ENCODE data around the gene LAMA1. TPM values are rescaled to one million over a fixed set of nuclear protein-coding genes. Genes with fewer than 3 reads are reported as not detected.

Gene LAMA1
- total RNA-seq, 2 donors from 2014 or later = 0.99 to 3.4 TPM

GRCh38 chr18:7056026-7056425 lies 61.6 kb downstream of the LAMA1 start:
- 82 to 90% methylated on average over 6 of the region's 6 CpGs for WGBS, 2 donors

DNA sequence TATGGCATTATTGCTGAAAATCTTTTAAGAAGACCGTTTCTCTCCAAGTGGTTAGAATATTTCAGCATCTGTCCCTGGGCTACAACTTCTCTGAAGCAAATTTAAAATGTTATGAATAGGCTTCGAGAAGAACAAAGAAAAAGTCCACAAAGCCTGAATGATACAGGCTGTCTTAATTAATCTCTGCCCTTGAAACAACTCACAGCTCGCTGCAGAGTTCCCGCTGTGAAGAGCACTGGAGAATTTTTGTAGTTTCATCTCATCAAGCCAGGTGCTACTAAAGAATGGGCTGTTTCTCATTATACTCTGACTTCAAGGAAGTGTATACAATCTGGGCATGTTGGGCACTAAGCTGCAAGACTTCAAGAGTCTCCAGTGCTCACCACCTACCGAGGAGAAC lies 67.6 kb downstream of the LAMA1 start:
- no peak overlapping the region for H3K4me3 ChIP-seq
- no peak overlapping the region for H3K27ac ChIP-seq
- intact Hi-C loops (cut with DNase I) = no loop called here
- H3K27me3 ChIP-seq = no peaks in the 10 kb centered on the region
- ATAC-seq (no peak), DNase-seq (no peak)
- H3K36me3 ChIP-seq (replicated peaks in 1 of 2; ENCODE audit: insufficient read depth in 1 of 2, low read depth in 2 of 2) = no peaks in the 10 kb centered on the region
- TF ChIP-seq POLR2A (IDR thresholded peaks at IDR 0.05) (no peak), CTCF (IDR thresholded peaks at IDR 0.05) (no peak)
- no peaks in the 10 kb centered on the region for H3K9me3 ChIP-seq
- WGBS, 2 donors = 51 to 61% methylated on average over 5 of the region's 5 CpGs
- no peaks in the 10 kb centered on the region for H3K4me1 ChIP-seq

More at GRCh38 chr18:7056026-7056425, 61.6 kb downstream of the LAMA1 start:
- Histone ChIP-seq H3K9me3 (no peaks in the 10 kb centered on the region), H3K4me1 (no peaks in the 10 kb centered on the region), H3K27me3 (no peaks in the 10 kb centered on the region), H3K36me3 (replicated peaks in 1 of 2; ENCODE audit: insufficient read depth in 1 of 2, low read depth in 2 of 2) (no peaks in the 10 kb centered on the region), H3K4me3 (no peak overlapping the region), H3K27ac (no peak overlapping the region)
- intact Hi-C loops (cut with DNase I) = no loop called here
- no peak for TF ChIP-seq POLR2A (IDR thresholded peaks at IDR 0.05)
- no peak for TF ChIP-seq CTCF (IDR thresholded peaks at IDR 0.05)
- DNase-seq (no peak), ATAC-seq (no peak)

DNA sequence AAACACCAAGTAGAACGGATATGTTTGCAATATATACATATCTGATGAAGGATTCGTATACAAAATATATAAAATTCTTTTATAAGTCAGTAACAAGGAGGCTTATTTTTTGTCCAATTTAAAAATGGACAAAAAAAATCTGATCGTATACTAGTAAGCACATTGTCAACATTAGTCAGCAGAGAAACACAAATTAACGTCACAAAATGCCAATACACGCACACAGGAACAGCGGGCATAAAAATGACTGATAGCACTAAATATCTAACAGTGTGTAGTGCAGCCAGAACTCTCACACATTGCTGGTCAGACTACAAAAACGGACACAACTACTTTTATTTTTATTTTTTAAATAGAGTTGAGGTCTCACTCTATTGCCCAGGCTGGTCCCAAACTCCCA lies 69.5 kb downstream of the LAMA1 start:
- ATAC-seq = no peak
- Histone ChIP-seq H3K9me3 (no peaks in the 10 kb centered on the region), H3K4me3 (no peak overlapping the region), H3K4me1 (no peaks in the 10 kb centered on the region), H3K27ac (no peak overlapping the region), H3K27me3 (no peaks in the 10 kb centered on the region), H3K36me3 (replicated peaks in 1 of 2; ENCODE audit: insufficient read depth in 1 of 2, low read depth in 2 of 2) (no peaks in the 10 kb centered on the region)
- DNase-seq = no peak
- no peak for TF ChIP-seq CTCF (IDR thresholded peaks at IDR 0.05)
- no peak for TF ChIP-seq POLR2A (IDR thresholded peaks at IDR 0.05)
- intact Hi-C loops (cut with DNase I) = no loop called here
- 61 to 68% methylated on average over 7 of the region's 7 CpGs for WGBS, 2 donors

- WGBS, 2 donors = 71 to 84% methylated on average over 1 of the region's 1 CpG
- Histone ChIP-seq H3K36me3 (replicated peaks in 1 of 2; ENCODE audit: insufficient read depth in 1 of 2, low read depth in 2 of 2) (no peaks in the 10 kb centered on the region), H3K4me1 (no peaks in the 10 kb centered on the region), H3K4me3 (no peak overlapping the region), H3K9me3 (no peaks in the 10 kb centered on the region), H3K27ac (no peak overlapping the region), H3K27me3 (no peaks in the 10 kb centered on the region)
- no peak for ATAC-seq
- no peak for DNase-seq
- intact Hi-C loops (cut with DNase I) = no loop called here
- TF ChIP-seq CTCF (IDR thresholded peaks at IDR 0.05) (no peak), POLR2A (IDR thresholded peaks at IDR 0.05) (no peak)
These were observed 70.3 kb downstream of the LAMA1 start for GRCh38 chr18:7047336-7047735.

- Histone ChIP-seq H3K36me3 (replicated peaks in 1 of 2; ENCODE audit: insufficient read depth in 1 of 2, low read depth in 2 of 2) (no peaks in the 10 kb centered on the region), H3K9me3 (no peaks in the 10 kb centered on the region), H3K4me1 (no peaks in the 10 kb centered on the region), H3K27me3 (no peaks in the 10 kb centered on the region), H3K27ac (peak overlapping the region in 1 of 4 donors; percentile 34), H3K4me3 (no peak overlapping the region)
- ATAC-seq (peak; percentile 86), DNase-seq (peak; percentile 59 to 70 (median 64))
- TF ChIP-seq POLR2A (IDR thresholded peaks at IDR 0.05) (no peak), CTCF (IDR thresholded peaks at IDR 0.05) (peak; percentile 9 to 54 (median 40))
- intact Hi-C loops (cut with DNase I) = no loop called here
- 54 to 60% methylated on average over 20 of the region's 20 CpGs for WGBS, 2 donors
These were observed 79.2 kb downstream of the LAMA1 start for GRCh38 chr18:7038330-7038851.
